Activated CD8-positive, alpha-beta memory T cell treated with anti-CD3 and anti-CD28 coated beads for 24 hours (primary cell): ENCODE measurements around the gene MAGI1.
"Not testable (repeated sequence)": the region's sequence is repeated elsewhere in the genome, so short reads cannot be mapped to it uniquely, and the experiment has no call there.

Source experiments
- DNase-seq: peaks from one replicate; pipeline ENCODE4 v3.0.0-alpha.2; 2020

MAGI1 gene

GRCh38 chr3:65650247-65650646 lies 388.5 kb downstream of the MAGI1 start:
- no peak for DNase-seq

GRCh38 chr3:65647369-65647768 lies 391.3 kb downstream of the MAGI1 start:
- no peak for DNase-seq

- DNase-seq, result no peak
These were observed 395.8 kb downstream of the MAGI1 start for GRCh38 chr3:65642883-65643282.

GRCh38 chr3:65641777-65642176 lies 396.9 kb downstream of the MAGI1 start:
- DNase-seq, result no peak

GRCh38 chr3:65641045-65641444 lies 397.7 kb downstream of the MAGI1 start:
- no peak for DNase-seq

GRCh38 chr3:65639444-65639843 lies 399.3 kb downstream of the MAGI1 start:
- no peak for DNase-seq

- no peak for DNase-seq
These were observed 400.4 kb downstream of the MAGI1 start for GRCh38 chr3:65638301-65638700.

- DNase-seq, result no peak
These were observed 402.4 kb downstream of the MAGI1 start for GRCh38 chr3:65636326-65636725.

- no peak for DNase-seq
These were observed 403.1 kb downstream of the MAGI1 start for GRCh38 chr3:65635657-65636056.

- no peak for DNase-seq
These were observed 405.6 kb downstream of the MAGI1 start for GRCh38 chr3:65633018-65633638.

GRCh38 chr3:65632414-65632813 lies 406.3 kb downstream of the MAGI1 start:
- DNase-seq, result no peak

GRCh38 chr3:65628978-65629377 lies 409.7 kb downstream of the MAGI1 start:
- DNase-seq, result no peak

GRCh38 chr3:65627062-65627461 lies 411.7 kb downstream of the MAGI1 start:
- no peak for DNase-seq

- no peak for DNase-seq
These were observed 413.4 kb downstream of the MAGI1 start for GRCh38 chr3:65625305-65625704.

- no peak for DNase-seq
These were observed 415.4 kb downstream of the MAGI1 start for GRCh38 chr3:65623362-65623761.

- no peak for DNase-seq
These were observed 418.8 kb downstream of the MAGI1 start for GRCh38 chr3:65619888-65620287.

- no peak for DNase-seq
These were observed 419.3 kb downstream of the MAGI1 start for GRCh38 chr3:65619451-65619881.

- no peak for DNase-seq
These were observed 420.1 kb downstream of the MAGI1 start for GRCh38 chr3:65618599-65618998.

- no peak for DNase-seq
These were observed 420.9 kb downstream of the MAGI1 start for GRCh38 chr3:65617787-65618186.

- no peak for DNase-seq
These were observed 421.5 kb downstream of the MAGI1 start for GRCh38 chr3:65617209-65617608.

GRCh38 chr3:65616563-65616962 lies 422.2 kb downstream of the MAGI1 start:
- DNase-seq, result no peak

GRCh38 chr3:65615329-65615728 lies 423.4 kb downstream of the MAGI1 start:
- DNase-seq, result no peak

GRCh38 chr3:65614585-65614984 lies 424.1 kb downstream of the MAGI1 start:
- DNase-seq, result no peak

- not testable (repeated sequence) for DNase-seq
These were observed 430.7 kb downstream of the MAGI1 start for GRCh38 chr3:65607965-65608460.

GRCh38 chr3:65607101-65607500 lies 431.6 kb downstream of the MAGI1 start:
- no peak for DNase-seq
